Measurements from ENCODE around the gene PAM.

The PAM gene

GRCh38 chr5:102863058-102863457 is 108.0 kb downstream of the PAM start:
- DNase-seq (ENCODE audit: low spot score), result no peak

- DNase-seq (ENCODE audit: low spot score), result no peak
Observed at GRCh38 chr5:102863764-102864560, 108.9 kb downstream of the PAM start.

GRCh38 chr5:102865171-102865509 is 110.0 kb downstream of the PAM start:
- no peak for DNase-seq (ENCODE audit: low spot score)

- DNase-seq (ENCODE audit: low spot score), result peak; percentile 13
Observed at GRCh38 chr5:102865510-102866236, 110.6 kb downstream of the PAM start.

GRCh38 chr5:102866237-102866600 is 111.1 kb downstream of the PAM start:
- peak; percentile 2 for DNase-seq (ENCODE audit: low spot score)

- DNase-seq (ENCODE audit: low spot score), result peak; percentile 3
Observed at GRCh38 chr5:102867992-102868662, 113.0 kb downstream of the PAM start.

GRCh38 chr5:102869230-102869629 is 114.1 kb downstream of the PAM start:
- no peak for DNase-seq (ENCODE audit: low spot score)

- no peak for DNase-seq (ENCODE audit: low spot score)
Observed at GRCh38 chr5:102873379-102873932, 118.4 kb downstream of the PAM start.

- no peak for DNase-seq (ENCODE audit: low spot score)
Observed at GRCh38 chr5:102874054-102874453, 118.9 kb downstream of the PAM start.

GRCh38 chr5:102875721-102876123 is 120.6 kb downstream of the PAM start:
- DNase-seq (ENCODE audit: low spot score), result no peak

- no peak for DNase-seq (ENCODE audit: low spot score)
Observed at GRCh38 chr5:102876610-102877009, 121.5 kb downstream of the PAM start.

- no peak for DNase-seq (ENCODE audit: low spot score)
Observed at GRCh38 chr5:102879741-102880140, 124.6 kb downstream of the PAM start.

GRCh38 chr5:102886586-102886985 is 131.5 kb downstream of the PAM start:
- DNase-seq (ENCODE audit: low spot score), result no peak

- no peak for DNase-seq (ENCODE audit: low spot score)
Observed at GRCh38 chr5:102888483-102888882, 133.4 kb downstream of the PAM start.

- no peak for DNase-seq (ENCODE audit: low spot score)
Observed at GRCh38 chr5:102889033-102889432, 133.9 kb downstream of the PAM start.

- no peak for DNase-seq (ENCODE audit: low spot score)
Observed at GRCh38 chr5:102890133-102890532, 135.0 kb downstream of the PAM start.

- no peak for DNase-seq (ENCODE audit: low spot score)
Observed at GRCh38 chr5:102891175-102891574, 136.1 kb downstream of the PAM start.

- no peak for DNase-seq (ENCODE audit: low spot score)
Observed at GRCh38 chr5:102893942-102894341, 138.8 kb downstream of the PAM start.

- DNase-seq (ENCODE audit: low spot score), result no peak
Observed at GRCh38 chr5:102895234-102895633, 140.1 kb downstream of the PAM start.

- DNase-seq (ENCODE audit: low spot score), result no peak
Observed at GRCh38 chr5:102895976-102896375, 140.9 kb downstream of the PAM start.

- DNase-seq (ENCODE audit: low spot score), result no peak
Observed at GRCh38 chr5:102901424-102902134, 146.5 kb downstream of the PAM start.

GRCh38 chr5:102902135-102902448 is 147.0 kb downstream of the PAM start:
- DNase-seq (ENCODE audit: low spot score), result no peak
